OCI-LY1 (cell line): Measurements from ENCODE around the gene PTCH1.

Experiments used
- CTCF ChIP-seq: fragments of 200-600 bp; sonication (generic), shearing (Covaris generic); IDR thresholded peaks from 2 replicates; pipeline ENCODE4 v1.5.1; 2017; ENCODE audit warnings: mild to moderate bottlenecking, antibody characterized with exemption, low read length, moderate library complexity, mixed read lengths
- EZH2 ChIP-seq: fragments of 200-600 bp; sonication (generic), shearing (Covaris generic); IDR thresholded peaks from 2 replicates; pipeline ENCODE4 v1.8.0; 2017; ENCODE audit warnings: borderline replicate concordance, mixed run types, mild to moderate bottlenecking, antibody characterized with exemption, low read length, moderate library complexity, mixed read lengths

DNA sequence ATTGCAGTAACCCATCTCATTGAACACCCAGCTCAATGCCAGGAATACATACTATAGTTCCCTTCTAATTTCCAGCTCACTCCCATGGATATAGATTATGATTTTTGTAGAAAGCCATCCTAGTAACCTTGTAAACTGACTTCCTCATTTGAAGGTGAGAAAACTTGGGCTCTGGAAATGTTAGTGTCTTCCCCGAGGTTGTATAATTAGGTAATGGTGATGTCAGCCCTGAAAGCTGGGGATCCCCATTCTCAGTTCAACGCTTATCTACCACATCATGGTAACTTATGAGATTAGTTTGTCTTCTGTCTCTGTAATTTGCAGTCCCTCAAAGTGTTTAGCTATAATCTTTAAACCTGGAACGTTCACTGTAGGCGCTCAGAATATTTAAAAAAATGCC, 34.6 kb upstream of the PTCH1 start:
- TF ChIP-seq CTCF: no peak
- TF ChIP-seq EZH2: no peak
